D341Med (cell line): ENCODE measurements around the gene FATE1.
"Not testable (repeated sequence)": the region's sequence is repeated elsewhere in the genome, so short reads cannot be mapped to it uniquely, and the experiment has no call there.

ENCODE experiments used
- DNase-seq: peaks from one replicate; pipeline ENCODE4 v3.0.0; 2012; ENCODE audit warnings: low spot score

FATE1 gene, protein sequence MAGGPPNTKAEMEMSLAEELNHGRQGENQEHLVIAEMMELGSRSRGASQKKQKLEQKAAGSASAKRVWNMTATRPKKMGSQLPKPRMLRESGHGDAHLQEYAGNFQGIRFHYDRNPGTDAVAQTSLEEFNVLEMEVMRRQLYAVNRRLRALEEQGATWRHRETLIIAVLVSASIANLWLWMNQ

GRCh38 chrX:151715752-151716151 lies at the start of gene FATE1:
TSS of gene FATE1 (plus strand) at chrX:151716035. CDS start at chrX:151716120, 85 bp downstream.
- no peak for DNase-seq

GRCh38 chrX:151675121-151675746 lies 40.6 kb upstream of the FATE1 start:
- peak; percentile 52 for DNase-seq

DNA sequence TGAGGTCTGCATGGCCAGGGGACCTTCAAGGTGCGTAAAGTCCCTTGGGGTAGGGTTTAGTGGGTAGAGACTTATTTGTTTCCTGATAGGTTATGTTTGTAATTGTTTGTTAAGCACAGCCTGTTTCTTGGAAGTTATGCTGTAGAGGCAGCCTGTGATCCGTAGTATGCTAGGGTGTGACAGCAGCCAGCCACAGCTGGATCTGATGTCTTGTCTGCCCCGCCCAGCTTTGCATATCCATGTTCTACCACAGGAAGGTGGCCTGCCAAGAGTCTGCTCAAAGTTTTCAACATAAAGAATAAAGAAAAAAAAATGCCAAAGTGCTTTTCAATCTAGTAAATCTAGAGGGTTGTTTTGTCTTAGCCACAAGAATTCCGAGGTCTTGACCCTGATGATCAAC lies 39.6 kb upstream of the FATE1 start:
- DNase-seq = no peak

GRCh38 chrX:151679798-151680402 lies 35.9 kb upstream of the FATE1 start:
- DNase-seq = no peak

- DNase-seq = peak; percentile 62
Measured at GRCh38 chrX:151680805-151681204, 35.0 kb upstream of the FATE1 start.

GRCh38 chrX:151687635-151688034 lies 28.2 kb upstream of the FATE1 start:
- no peak for DNase-seq

DNA sequence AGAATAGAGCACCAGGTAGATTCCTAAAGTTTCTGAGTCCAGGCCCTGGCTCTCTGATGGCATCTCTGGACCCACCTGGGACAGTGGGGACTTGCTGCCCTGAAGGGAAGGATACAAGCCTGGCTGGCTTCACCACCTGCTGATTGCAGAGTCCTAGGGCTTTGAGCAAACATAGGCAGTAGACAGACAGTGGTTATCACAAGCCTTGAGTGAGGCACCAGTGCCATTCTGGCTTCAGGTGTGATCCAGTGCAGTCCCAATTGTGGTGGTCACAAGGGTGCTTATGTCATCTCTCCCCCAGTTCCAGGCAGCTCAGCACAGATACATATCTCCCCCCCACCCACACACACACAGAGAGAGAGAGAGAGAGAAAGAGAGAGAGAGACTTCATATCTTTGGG lies 27.1 kb upstream of the FATE1 start:
- no peak for DNase-seq

GRCh38 chrX:151692825-151693224 lies 23.0 kb upstream of the FATE1 start:
- DNase-seq = no peak

DNA sequence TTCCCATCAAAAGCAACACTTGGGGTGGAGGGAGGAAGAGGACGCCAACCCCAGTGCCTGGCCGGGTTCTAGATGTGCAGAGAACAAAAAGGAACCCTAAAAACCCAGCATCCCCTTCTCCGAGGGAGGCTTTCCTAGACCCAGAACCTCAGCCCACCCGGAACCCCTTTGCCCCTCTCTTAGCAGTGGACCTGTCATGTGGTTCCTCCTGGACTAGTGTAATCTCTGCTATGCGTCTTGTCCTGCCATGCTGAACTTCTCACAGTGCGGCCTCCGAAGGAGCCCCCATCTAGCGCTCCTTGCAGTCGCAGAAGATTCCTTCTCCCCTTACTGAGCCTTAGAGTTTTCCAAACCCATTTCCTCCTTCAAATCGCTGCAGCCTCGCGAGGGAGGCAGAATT lies 21.7 kb upstream of the FATE1 start:
- no peak for DNase-seq

GRCh38 chrX:151694661-151695582 lies 20.9 kb upstream of the FATE1 start, which contains the start of gene PRRG3:
TSS of gene PRRG3 (plus strand) at chrX:151695458. CDS start at chrX:151698815, 3,357 bp downstream.
- no peak for DNase-seq

GRCh38 chrX:151695583-151696340 lies 20.1 kb upstream of the FATE1 start:
- no peak for DNase-seq

GRCh38 chrX:151697082-151697481 lies 18.8 kb upstream of the FATE1 start:
- DNase-seq = not testable (repeated sequence)

DNA sequence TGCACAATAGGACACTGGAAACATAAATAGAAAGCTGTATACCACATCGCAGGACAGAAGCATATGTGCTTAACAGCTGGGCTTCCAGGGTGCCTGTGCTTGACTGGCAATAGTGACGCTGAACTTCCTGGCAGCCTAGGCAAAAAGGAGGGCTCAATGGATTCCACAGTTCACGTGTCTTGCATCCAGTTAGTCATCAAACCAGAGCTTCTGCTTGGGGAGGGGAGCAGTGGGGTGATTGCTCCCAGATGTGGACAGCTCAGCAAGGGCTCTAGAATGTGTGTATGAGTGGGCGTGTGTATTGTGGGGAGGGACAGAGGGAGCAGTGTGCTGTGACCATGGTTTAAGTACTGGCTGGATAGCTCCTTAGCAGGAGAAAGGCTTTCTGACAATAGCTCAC lies 18.3 kb upstream of the FATE1 start:
- no peak for DNase-seq

DNA sequence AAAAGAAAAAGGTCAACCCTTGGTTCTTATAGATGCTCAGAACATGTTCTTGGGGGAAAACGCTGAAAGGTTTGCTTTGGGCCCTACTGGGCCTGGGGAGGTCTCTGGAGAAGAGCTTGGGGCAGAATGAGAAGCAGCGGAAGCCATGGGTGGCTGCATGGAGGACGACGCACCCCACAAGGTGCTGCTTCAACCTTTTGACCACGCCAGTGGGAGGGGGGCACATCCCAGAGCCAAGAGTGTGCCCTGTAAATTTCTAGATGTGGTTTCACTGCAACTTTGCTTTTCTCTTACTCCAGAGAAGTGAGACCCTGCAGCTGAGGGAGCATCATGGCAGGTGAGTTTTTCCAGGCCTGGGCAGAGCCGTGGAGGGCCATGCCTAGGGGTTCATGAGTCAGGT lies 17.4 kb upstream of the FATE1 start:
- no peak for DNase-seq

DNA sequence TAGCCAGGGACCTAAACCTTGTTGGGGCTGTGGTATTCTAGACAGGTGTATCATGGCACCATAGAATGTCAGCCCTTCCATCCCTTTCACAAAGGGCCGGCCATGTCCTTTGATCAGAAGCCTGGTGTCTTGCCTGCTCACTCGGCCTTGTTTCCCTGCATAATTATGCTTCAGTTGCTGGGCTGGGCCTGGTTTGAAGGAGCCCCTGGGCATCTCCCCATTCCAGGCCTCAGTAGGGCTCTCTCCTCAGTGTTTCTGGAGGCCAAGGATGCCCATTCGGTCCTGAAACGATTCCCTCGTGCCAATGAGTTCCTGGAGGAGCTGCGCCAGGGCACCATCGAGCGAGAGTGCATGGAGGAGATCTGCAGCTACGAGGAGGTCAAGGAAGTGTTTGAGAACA lies 16.1 kb upstream of the FATE1 start:
- DNase-seq = no peak

- no peak for DNase-seq
Measured at GRCh38 chrX:151700581-151700980, 15.3 kb upstream of the FATE1 start.

DNA sequence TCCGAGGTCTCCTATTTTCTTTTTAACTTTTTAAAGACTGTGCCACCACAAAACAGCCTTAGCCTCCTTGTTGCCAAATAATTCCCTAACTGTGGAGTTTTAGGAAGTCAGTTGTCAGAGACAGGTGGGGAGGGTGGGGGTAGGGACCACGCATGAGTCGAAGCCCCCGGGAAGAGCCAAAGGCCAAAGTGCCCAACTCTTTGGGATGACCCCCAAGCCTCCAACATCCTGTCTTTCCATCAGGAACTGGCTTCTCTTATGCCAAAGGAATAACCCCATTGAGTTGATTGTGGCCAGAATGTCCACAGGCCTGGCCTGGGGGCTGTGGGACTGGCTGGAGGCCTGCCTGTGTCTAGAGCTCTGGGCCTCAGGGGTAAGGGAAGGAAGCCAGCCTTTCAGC lies 14.8 kb upstream of the FATE1 start:
- no peak for DNase-seq

- DNase-seq = no peak
Measured at GRCh38 chrX:151701531-151701930, 14.3 kb upstream of the FATE1 start.

DNA sequence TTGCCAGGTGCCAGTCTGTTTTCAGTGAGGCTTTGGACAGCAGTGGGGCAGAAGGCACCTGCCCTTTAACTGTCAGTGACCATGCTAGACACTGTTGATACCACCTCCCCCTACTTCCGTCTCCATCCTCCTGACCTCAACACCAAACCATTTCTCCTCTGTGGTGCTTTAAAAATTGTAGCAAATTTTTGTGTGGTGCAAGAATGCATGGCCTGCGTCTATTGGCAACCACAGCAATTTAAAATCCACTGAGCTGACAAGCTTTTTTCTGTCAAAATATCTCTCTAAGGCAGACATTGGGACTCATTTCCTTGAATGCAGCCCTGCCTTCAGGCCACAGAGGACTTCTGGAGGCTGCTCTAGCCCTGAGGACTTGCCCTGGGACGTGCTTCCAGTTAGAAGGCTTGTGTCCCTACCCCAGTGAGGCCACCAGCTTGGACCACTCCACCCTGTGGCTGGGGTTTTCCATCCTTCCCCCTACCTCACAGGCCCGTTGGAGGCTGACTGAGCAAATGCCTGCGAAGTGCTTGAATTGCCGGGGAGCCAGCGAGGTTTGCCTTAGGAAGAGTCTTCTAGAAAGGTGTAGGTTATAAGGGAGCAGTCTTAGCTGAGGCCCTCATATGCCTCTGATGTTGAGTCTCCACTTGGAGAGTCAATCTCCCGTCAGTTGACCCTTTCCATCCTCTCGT lies 13.7 kb upstream of the FATE1 start:
- DNase-seq = no peak

- no peak for DNase-seq
Measured at GRCh38 chrX:151702741-151703340, 13.0 kb upstream of the FATE1 start.

- DNase-seq = no peak
Measured at GRCh38 chrX:151703487-151703886, 12.3 kb upstream of the FATE1 start.
